K562 (cell line): ENCODE measurements around the gene PTPRR. TPM values are rescaled to one million over a fixed set of nuclear protein-coding genes. Genes with fewer than 3 reads are reported as not detected.
A peak's percentile ranks its signal among the peaks of the same experiment; 100 is the strongest.

Experiments
- CBX2 ChIP-seq: fragments of 200-600 bp; sonication (generic); IDR thresholded peaks from one replicate; pipeline ENCODE4 v1.6.1; 2012; ENCODE audit warnings: mild to moderate bottlenecking, low read length, inconsistent platforms; ENCODE audit not compliant: insufficient read depth, poor library complexity, severe bottlenecking
- CC2D1A ChIP-seq: fragments of 450-650 bp; IDR thresholded peaks from 2 replicates; pipeline ENCODE4 v1.6.1; 2017; ENCODE audit warnings: mild to moderate bottlenecking
- FOSL1 ChIP-seq: fragments of 200-800 bp; sonication (Bioruptor generic); conservative IDR thresholded peaks from 2 replicates; pipeline ENCODE4 v1.6.1; 2016; ENCODE audit warnings: missing genetic modification characterization, missing compliant biosample characterization
- FOXA3 ChIP-seq, 2 experiments: fragments of 450-650 bp in 1 of 2; sonication (generic) in 1 of 2; formaldehyde crosslinking; IDR thresholded peaks in 1 of 2; conservative IDR thresholded peaks in 1 of 2; 2 replicates each; pipeline versions ENCODE4 v1.4.0 to v1.8.0; 2020 to 2022; ENCODE audit warnings: mild to moderate bottlenecking in 2 of 2, missing genetic modification reagents in 1 of 2
- GATA2 ChIP-seq: sonication (generic); formaldehyde crosslinking; IDR thresholded peaks from 2 replicates; pipeline ENCODE4 v1.4.0; 2020; ENCODE audit warnings: mild to moderate bottlenecking, missing genetic modification reagents
- JUND ChIP-seq, 2 experiments: IDR thresholded peaks; 2 replicates in 1 of 2; 3 replicates in 1 of 2; pipeline ENCODE4 v1.6.1; 2011; ENCODE audit warnings: borderline replicate concordance in 2 of 2, low read depth in 2 of 2, low read length in 2 of 2, improper control_type of control experiment in 1 of 2, missing biosample characterization in 1 of 2, missing genetic modification characterization in 1 of 2, missing genetic modification reagents in 1 of 2
- RAD21 ChIP-seq, 2 experiments: fragments of 250-450 bp in 1 of 2; fragments of 450-650 bp in 1 of 2; sonication (Bioruptor Pico) in 1 of 2; formaldehyde crosslinking in 1 of 2; IDR thresholded peaks in 1 of 2; conservative IDR thresholded peaks in 1 of 2; 2 replicates each; pipeline versions ENCODE4 v1.4.0 to v1.8.0; 2020 to 2022; ENCODE audit warnings: mild to moderate bottlenecking in 2 of 2, moderate library complexity in 1 of 2
- SMC3 ChIP-seq: conservative IDR thresholded peaks from 2 replicates; pipeline ENCODE4 v1.6.1; 2011; ENCODE audit warnings: low read depth, low read length, improper control_type of control experiment; ENCODE audit not compliant: insufficient read depth
- polyA plus RNA-seq, 8 experiments: library from polyadenylated mRNA; depleted of rRNA in 4 of 8; stranded (reverse) in 5 of 8; unstranded in 3 of 8; fragments of >200 nt; fragmentation: Nextera tagmentation in 2 of 8; fragmentation: Illumina TruSeq in 1 of 8; extraction: Ambion mirVana in 2 of 8; extraction: Trizol in 1 of 8; gene quantifications; 2 replicates each; pipeline versions ENCODE4 v1.2.1 to v1.2.3, GENCODE V29; 2011 to 2014; ENCODE audit warnings: inconsistent platforms in 1 of 8, missing spikeins in 1 of 8
- total RNA-seq, 7 experiments: library from RNA; depleted of rRNA in 6 of 7; stranded (reverse); fragments of >200 nt in 6 of 7; fragmentation: Illumina TruSeq in 2 of 7; extraction: Trizol in 2 of 7; gene quantifications; 2 replicates each; pipeline versions ENCODE4 v1.2.1 to v1.2.3, GENCODE V29; 2011 to 2021; ENCODE audit warnings: low replicate concordance in 1 of 7
- TF ChIP-seq, protein P1 (sequence below): sonication (generic); formaldehyde crosslinking; IDR thresholded peaks from 2 replicates; pipeline ENCODE4 v1.5.0; 2020; ENCODE audit warnings: missing genetic modification reagents
- TF ChIP-seq, protein P2 (sequence below): fragments of 250-450 bp; sonication (Bioruptor Pico); IDR thresholded peaks from 2 replicates; pipeline ENCODE4 v1.4.0; 2020; ENCODE audit warnings: mild to moderate bottlenecking
- TF ChIP-seq, protein P3 (sequence below): fragments of 450-650 bp; formaldehyde crosslinking; IDR thresholded peaks from 2 replicates; pipeline ENCODE4 v1.4.0; 2020; ENCODE audit warnings: mild to moderate bottlenecking, moderate library complexity
- TF ChIP-seq, protein P4 (sequence below): sonication (generic); formaldehyde crosslinking; IDR thresholded peaks from 2 replicates; pipeline ENCODE4 v1.8.0; 2022; ENCODE audit warnings: mild to moderate bottlenecking, missing genetic modification reagents, borderline replicate concordance

PTPRR gene
- total and polyA plus RNA-seq, 9 of the 15 experiments (the other 6 are each of a cell fraction or from before 2014, with no cell fraction given), result 6.6 to 41.7 (median 12.3) TPM

DNA sequence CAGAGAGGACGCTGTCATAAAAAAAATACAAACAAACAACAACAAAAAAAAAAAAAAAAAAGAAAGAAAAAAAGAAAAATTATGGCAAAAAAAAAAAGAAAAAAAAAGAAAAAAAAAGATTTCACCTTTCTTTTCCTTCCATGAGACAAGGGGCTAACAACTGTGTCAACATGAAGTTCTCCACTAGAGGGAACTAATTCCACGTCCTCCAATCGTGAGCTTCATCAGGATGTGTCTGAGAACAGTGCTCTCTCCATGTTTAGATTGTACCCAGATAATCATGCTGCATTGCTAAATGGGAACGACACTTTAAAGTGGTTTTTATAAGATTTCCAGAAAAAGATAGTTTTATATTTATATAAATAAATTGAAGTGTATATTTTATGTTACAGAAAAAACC is 187.2 kb downstream of the PTPRR start (continued):
- TF ChIP-seq JUND (IDR thresholded peaks at IDR 0.05; ENCODE audit: borderline replicate concordance, low read depth, low read length) (peak; percentile 15; the same call in 1 of the 2 replicates), JUND (tag; IDR thresholded peaks at IDR 0.05; ENCODE audit: borderline replicate concordance, low read depth, low read length) (no peak), SMC3 (peak; percentile 85), CBX2 (no peak), FOXA3 (CRISPR knock-in tag; conservative IDR thresholded peaks at IDR 0.05 in 1 of 2, IDR thresholded peaks at IDR 0.05 in 1 of 2) (peak; percentile 31 to 61; a peak in 1 of 4 replicates), GATA2 (CRISPR knock-in tag) (peak; percentile 50; the same call in 1 of the 2 replicates), RAD21 (CRISPR knock-in tag; conservative IDR thresholded peaks at IDR 0.05 in 1 of 2, IDR thresholded peaks at IDR 0.05 in 1 of 2) (peak; percentile 95), FOSL1 (0 out of 2 replicates have a peak, but pooled peaks have one; percentile 14), CC2D1A (peak; percentile 50; the same call in 1 of the 2 replicates)
- TF ChIP-seq, protein P1, sequence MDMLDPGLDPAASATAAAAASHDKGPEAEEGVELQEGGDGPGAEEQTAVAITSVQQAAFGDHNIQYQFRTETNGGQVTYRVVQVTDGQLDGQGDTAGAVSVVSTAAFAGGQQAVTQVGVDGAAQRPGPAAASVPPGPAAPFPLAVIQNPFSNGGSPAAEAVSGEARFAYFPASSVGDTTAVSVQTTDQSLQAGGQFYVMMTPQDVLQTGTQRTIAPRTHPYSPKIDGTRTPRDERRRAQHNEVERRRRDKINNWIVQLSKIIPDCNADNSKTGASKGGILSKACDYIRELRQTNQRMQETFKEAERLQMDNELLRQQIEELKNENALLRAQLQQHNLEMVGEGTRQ (CRISPR knock-in tag), result no peak
- TF ChIP-seq, protein P2, sequence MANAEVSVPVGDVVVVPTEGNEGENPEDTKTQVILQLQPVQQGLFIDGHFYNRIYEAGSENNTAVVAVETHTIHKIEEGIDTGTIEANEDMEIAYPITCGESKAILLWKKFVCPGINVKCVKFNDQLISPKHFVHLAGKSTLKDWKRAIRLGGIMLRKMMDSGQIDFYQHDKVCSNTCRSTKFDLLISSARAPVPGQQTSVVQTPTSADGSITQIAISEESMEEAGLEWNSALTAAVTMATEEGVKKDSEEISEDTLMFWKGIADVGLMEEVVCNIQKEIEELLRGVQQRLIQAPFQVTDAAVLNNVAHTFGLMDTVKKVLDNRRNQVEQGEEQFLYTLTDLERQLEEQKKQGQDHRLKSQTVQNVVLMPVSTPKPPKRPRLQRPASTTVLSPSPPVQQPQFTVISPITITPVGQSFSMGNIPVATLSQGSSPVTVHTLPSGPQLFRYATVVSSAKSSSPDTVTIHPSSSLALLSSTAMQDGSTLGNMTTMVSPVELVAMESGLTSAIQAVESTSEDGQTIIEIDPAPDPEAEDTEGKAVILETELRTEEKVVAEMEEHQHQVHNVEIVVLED, result no peak
- TF ChIP-seq, protein P3, sequence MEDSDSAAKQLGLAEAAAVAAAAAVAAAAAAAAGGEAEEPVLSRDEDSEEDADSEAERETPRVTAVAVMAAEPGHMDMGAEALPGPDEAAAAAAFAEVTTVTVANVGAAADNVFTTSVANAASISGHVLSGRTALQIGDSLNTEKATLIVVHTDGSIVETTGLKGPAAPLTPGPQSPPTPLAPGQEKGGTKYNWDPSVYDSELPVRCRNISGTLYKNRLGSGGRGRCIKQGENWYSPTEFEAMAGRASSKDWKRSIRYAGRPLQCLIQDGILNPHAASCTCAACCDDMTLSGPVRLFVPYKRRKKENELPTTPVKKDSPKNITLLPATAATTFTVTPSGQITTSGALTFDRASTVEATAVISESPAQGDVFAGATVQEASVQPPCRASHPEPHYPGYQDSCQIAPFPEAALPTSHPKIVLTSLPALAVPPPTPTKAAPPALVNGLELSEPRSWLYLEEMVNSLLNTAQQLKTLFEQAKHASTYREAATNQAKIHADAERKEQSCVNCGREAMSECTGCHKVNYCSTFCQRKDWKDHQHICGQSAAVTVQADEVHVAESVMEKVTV (CRISPR knock-in tag), result peak; percentile 94
- TF ChIP-seq, protein P4, sequence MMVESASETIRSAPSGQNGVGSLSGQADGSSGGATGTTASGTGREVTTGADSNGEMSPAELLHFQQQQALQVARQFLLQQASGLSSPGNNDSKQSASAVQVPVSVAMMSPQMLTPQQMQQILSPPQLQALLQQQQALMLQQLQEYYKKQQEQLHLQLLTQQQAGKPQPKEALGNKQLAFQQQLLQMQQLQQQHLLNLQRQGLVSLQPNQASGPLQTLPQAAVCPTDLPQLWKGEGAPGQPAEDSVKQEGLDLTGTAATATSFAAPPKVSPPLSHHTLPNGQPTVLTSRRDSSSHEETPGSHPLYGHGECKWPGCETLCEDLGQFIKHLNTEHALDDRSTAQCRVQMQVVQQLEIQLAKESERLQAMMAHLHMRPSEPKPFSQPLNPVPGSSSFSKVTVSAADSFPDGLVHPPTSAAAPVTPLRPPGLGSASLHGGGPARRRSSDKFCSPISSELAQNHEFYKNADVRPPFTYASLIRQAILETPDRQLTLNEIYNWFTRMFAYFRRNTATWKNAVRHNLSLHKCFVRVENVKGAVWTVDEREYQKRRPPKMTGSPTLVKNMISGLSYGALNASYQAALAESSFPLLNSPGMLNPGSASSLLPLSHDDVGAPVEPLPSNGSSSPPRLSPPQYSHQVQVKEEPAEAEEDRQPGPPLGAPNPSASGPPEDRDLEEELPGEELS (CRISPR knock-in tag), result no peak
